GM12891 (cell line): ENCODE measurements around the gene TPMT.

Experiments
- POLR2AphosphoS5 ChIP-seq: IDR thresholded peaks from 2 replicates; pipeline ENCODE4 v1.6.1; 2011; ENCODE audit warnings: low read depth, low read length, control low read depth
- TAF1 ChIP-seq: IDR thresholded peaks from 2 replicates; pipeline ENCODE4 v1.6.1; 2011; ENCODE audit warnings: low read depth, low read length, control low read depth

- TF ChIP-seq TAF1, result no peak
- TF ChIP-seq POLR2AphosphoS5, result no peak
Measured at GRCh38 chr6:18162401-18162800, 7.5 kb upstream of the TPMT start.
